ENCODE data around the gene DNMT3L. TPM values are rescaled to one million over a fixed set of nuclear protein-coding genes. Genes with fewer than 3 reads are reported as not detected.

The DNMT3L gene
- total and polyA plus RNA-seq, 8 donors = not detected

DNA sequence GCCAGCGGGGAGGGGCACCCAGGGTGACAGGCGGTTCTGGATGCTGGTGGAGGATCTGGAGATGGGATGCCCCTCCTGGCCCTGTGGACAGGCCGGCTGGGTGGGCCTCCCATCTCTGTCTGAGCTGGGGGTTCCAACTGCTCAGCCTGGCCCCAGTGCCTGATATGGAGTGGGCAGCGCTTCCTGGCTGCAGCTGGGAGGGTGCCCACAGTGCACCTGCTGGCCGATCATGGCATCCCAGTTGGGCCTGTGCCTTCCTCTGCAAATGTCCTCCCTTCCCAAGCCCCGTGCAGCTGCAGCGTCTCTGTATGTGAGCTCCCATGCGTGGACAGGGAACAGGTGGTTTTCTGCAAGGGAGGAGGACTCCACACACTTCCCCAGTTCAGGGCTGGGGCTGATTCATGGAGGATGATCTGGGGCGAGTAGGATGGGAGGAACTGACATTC, 40.3 kb upstream of the DNMT3L start:
- peak overlapping the region; percentile 94 to 98 (median 96) for H3K27ac ChIP-seq
- DNase-seq = peak; percentile 59
- peaks cover 57 to 93% (median 83%) of the 10 kb centered on the region in 4 donors for H3K4me1 ChIP-seq
- no peaks in the 10 kb centered on the region for H3K9me3 ChIP-seq
- WGBS, 5 donors = 38 to 72% (median 49%) methylated on average over 2 to 9 of the region's 9 CpGs
- H3K4me3 ChIP-seq = peak overlapping the region in 2 of 4 donors; percentile 77 to 90
- intact Hi-C loops (cut with DNase I; ENCODE audit: low total_unique reads) = no loop called here
- H3K27me3 ChIP-seq = peaks cover 0 to 3% (median 0%) of the 10 kb centered on the region in 3 donors
- peaks cover 0 to 16% (median 6%) of the 10 kb centered on the region in 4 donors for H3K36me3 ChIP-seq
- TF ChIP-seq, protein P1, sequence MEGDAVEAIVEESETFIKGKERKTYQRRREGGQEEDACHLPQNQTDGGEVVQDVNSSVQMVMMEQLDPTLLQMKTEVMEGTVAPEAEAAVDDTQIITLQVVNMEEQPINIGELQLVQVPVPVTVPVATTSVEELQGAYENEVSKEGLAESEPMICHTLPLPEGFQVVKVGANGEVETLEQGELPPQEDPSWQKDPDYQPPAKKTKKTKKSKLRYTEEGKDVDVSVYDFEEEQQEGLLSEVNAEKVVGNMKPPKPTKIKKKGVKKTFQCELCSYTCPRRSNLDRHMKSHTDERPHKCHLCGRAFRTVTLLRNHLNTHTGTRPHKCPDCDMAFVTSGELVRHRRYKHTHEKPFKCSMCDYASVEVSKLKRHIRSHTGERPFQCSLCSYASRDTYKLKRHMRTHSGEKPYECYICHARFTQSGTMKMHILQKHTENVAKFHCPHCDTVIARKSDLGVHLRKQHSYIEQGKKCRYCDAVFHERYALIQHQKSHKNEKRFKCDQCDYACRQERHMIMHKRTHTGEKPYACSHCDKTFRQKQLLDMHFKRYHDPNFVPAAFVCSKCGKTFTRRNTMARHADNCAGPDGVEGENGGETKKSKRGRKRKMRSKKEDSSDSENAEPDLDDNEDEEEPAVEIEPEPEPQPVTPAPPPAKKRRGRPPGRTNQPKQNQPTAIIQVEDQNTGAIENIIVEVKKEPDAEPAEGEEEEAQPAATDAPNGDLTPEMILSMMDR (IDR thresholded peaks at IDR 0.05) = peak in 1 of 7 experiments; percentile 13
- TF ChIP-seq POLR2AphosphoS5 (IDR thresholded peaks at IDR 0.05) = no peak

- Histone ChIP-seq H3K27me3 (peaks cover 0 to 11% (median 0%) of the 10 kb centered on the region in 3 donors), H3K4me1 (peaks cover 57 to 84% (median 76%) of the 10 kb centered on the region in 4 donors), H3K4me3 (peak overlapping the region; percentile 77 to 92 (median 90)), H3K36me3 (peaks cover 0 to 8% (median 0%) of the 10 kb centered on the region in 4 donors), H3K9me3 (no peaks in the 10 kb centered on the region), H3K27ac (peak overlapping the region; percentile 94 to 98 (median 96))
- no peak for DNase-seq
- TF ChIP-seq EP300 (IDR thresholded peaks at IDR 0.05) = no peak
- no peak for TF ChIP-seq POLR2A (IDR thresholded peaks at IDR 0.05)
- no peak for TF ChIP-seq POLR2AphosphoS5 (IDR thresholded peaks at IDR 0.05)
- TF ChIP-seq, protein P1 (IDR thresholded peaks at IDR 0.05) = no peak
- intact Hi-C loops (cut with DNase I; ENCODE audit: low total_unique reads) = no loop called here
- 30 to 51% (median 40%) methylated on average over 6 to 13 of the region's 13 CpGs for WGBS, 5 donors
Observed at GRCh38 chr21:44301141-44301540, 39.4 kb upstream of the DNMT3L start.

- peak; percentile 87 to 89 for DNase-seq
- TF ChIP-seq, protein P1 (IDR thresholded peaks at IDR 0.05) = no peak
- TF ChIP-seq POLR2A (IDR thresholded peaks at IDR 0.05) = no peak
- no peak for TF ChIP-seq EP300 (IDR thresholded peaks at IDR 0.05)
- peak in 2 of 3 donors; percentile 76 to 83 for TF ChIP-seq POLR2AphosphoS5 (IDR thresholded peaks at IDR 0.05)
- intact Hi-C loops (cut with DNase I; ENCODE audit: low total_unique reads) = no loop called here
- H3K4me3 ChIP-seq = peak overlapping the region; percentile 77 to 92 (median 90)
- peaks cover 0 to 18% (median 0%) of the 10 kb centered on the region in 3 donors for H3K27me3 ChIP-seq
- H3K36me3 ChIP-seq = peaks cover 0 to under 1% (median 0%) of the 10 kb centered on the region in 4 donors
- H3K4me1 ChIP-seq = peaks cover 55 to 77% (median 69%) of the 10 kb centered on the region in 4 donors
- H3K9me3 ChIP-seq = no peaks in the 10 kb centered on the region
- peak overlapping the region; percentile 94 to 98 (median 96) for H3K27ac ChIP-seq
- WGBS, 5 donors = 0 to 1% (median 0%) methylated on average over 31 to 67 of the region's 67 CpGs
Observed at GRCh38 chr21:44300262-44300959, 38.7 kb upstream of the DNMT3L start.

DNA sequence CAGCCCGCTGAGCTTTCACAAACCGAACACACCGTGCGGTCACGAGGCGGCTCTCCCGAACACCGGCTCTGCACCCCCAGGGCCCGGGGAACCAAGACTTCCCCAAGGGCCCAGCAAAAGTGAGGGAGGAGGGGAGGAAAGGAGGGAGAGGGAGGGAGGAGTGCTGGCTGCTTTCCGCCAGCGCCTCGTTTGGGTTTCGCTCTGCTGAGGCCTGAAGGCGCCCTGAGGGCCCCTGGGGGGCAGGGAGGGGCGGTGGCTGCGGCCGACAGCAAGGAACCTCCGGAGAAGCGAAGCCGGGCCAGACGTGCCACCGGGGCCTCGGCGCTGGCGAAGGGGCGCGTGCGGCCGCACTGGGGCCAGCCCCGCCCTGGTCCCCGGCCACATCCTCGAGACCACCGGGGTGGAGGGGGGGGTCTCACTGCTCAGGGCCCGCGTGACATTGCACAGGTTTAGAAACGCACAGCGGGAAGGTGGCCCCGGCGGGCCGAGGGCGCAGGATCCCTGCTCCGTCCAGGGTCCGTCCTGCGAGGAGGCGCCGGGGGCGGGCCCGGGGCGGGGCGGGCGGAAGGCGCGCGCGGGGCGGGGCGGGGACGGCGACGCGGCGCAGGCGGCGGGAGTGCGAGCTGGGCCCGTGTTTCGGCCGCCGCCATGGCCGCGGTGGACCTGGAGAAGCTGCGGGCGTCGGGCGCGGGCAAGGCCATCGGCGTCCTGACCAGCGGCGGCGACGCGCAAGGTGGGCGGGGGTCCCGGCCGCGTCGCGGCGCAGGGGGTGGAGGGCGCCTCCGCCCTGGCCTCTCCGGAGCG, 38.0 kb upstream of the DNMT3L start, which contains the start of gene PFKL:
Gene PFKL (plus strand): TSS at position 596 of the 804 bp plus-strand sequence. CDS start 53 bp downstream, at position 649.
- intact Hi-C loops (cut with DNase I; ENCODE audit: low total_unique reads) = no loop called here
- TF ChIP-seq POLR2AphosphoS5 (IDR thresholded peaks at IDR 0.05) (peak in 2 of 3 donors; percentile 18 to 47), POLR2A (IDR thresholded peaks at IDR 0.05) (peak in 1 of 4 donors; percentile 16), EP300 (IDR thresholded peaks at IDR 0.05) (no peak)
- peak within 1 kb of the TSS; percentile 77 to 92 (median 90) for H3K4me3 ChIP-seq
- H3K4me1 ChIP-seq = peaks cover 51 to 74% (median 67%) of the 10 kb centered on the region in 4 donors
- peak within 1 kb of the TSS; percentile 94 to 98 (median 96) for H3K27ac ChIP-seq
- DNase-seq = peak; percentile 80 to 87
- H3K27me3 ChIP-seq = peaks cover 0 to 25% (median 0%) of the 10 kb centered on the region in 3 donors
- H3K36me3 ChIP-seq = no peaks in the 10 kb centered on the region
- 0 to 2% (median 1%) methylated on average over 31 to 94 of the region's 94 CpGs for WGBS, 5 donors
- no peaks in the 10 kb centered on the region for H3K9me3 ChIP-seq

Measured in stomach (tissue), 9 donors.